GM18507 (cell line): ENCODE data around the gene C1QA.

Source experiments
- DNase-seq: peaks from one replicate; pipeline ENCODE4 v3.0.0; 2011; ENCODE audit warnings: low read depth; ENCODE audit not compliant: insufficient read length; ENCODE audit errors: extremely low spot score
- FAIRE-seq: peaks from 2 replicates; lab custom pipeline; 2011; peaks lifted over from hg19 to GRCh38; lab: Jason Lieb, UNC

C1QA gene

GRCh38 chr1:22609291-22609690, 27.1 kb upstream of the C1QA start:
- FAIRE-seq = no peak

GRCh38 chr1:22611530-22611947, 24.9 kb upstream of the C1QA start:
- no peak for DNase-seq
- no peak for FAIRE-seq

More at GRCh38 chr1:22609291-22609690, 27.1 kb upstream of the C1QA start:
- no peak for DNase-seq

DNA sequence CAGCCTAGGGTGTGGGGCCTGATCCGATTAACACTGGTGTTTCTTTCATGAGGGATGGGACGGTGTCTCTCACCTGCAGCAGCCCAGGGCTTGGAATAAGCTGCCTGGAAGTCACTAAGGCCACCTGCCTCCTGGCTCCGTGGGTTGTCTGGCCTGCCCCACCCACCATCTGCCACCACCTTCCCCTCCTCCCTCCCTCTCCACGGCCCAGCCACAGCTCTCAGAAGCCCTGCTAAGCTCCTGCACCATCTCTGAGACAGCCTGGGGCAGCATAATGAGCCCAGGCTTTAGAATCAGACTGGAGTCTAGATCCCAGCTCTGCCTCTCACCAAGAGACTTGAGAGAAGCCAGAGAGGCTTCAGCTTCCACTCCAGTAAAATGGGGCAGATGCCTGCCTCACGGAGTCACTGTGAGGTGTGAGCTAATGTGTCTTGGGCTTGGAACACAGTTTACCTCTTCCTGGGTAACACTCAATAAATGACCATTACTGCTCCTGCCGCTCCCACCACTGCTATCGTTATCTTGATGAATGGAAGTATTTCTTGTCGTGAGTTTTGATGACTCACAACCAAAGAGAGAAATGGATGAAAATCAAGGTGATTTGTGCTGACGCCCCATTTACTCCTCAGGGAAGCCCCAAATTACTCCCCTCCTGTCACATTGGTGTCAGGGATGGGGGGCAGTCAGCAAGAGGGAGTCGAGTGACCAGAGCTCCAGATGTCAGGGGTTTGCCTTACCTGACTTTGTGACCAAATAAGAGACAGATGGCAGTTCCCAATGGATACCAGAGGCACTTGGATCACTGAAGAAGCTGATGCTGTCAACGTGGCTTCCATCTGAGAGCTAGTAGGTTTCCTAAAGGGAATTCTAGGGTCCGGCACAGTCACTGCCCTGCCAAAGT, 23.5 kb upstream of the C1QA start:
- FAIRE-seq = no peak
- no peak for DNase-seq

- no peak for FAIRE-seq
- DNase-seq = no peak
These were observed 22.9 kb upstream of the C1QA start for GRCh38 chr1:22613572-22613918.

- DNase-seq (no peak), FAIRE-seq (no peak)
These were observed 22.5 kb upstream of the C1QA start for GRCh38 chr1:22613951-22614350.

DNA sequence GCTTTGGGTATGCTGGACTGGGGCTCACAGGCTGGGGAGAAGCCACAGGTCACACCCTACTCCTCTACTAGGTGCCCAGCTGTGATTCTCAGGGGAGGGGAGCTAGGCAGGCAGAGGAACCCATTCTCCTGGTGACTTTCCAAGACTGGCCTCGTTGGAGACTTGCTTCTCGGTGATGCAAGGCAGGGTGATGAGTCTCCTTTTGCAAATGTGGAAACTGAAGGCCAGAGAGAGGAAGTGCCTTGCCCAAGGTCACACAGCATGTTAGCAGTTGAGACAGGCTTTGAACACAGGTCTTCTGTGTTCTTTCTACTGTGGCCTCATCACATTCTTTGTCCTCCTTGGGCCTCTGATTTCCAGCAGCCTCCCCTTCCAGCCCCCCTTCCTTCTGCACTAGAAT, 20.5 kb upstream of the C1QA start:
- DNase-seq = no peak

GRCh38 chr1:22616571-22616970, 19.9 kb upstream of the C1QA start:
- no peak for DNase-seq
- no peak for FAIRE-seq

More for the DNA sequence above, 20.5 kb upstream of the C1QA start:
- FAIRE-seq = no peak

DNA sequence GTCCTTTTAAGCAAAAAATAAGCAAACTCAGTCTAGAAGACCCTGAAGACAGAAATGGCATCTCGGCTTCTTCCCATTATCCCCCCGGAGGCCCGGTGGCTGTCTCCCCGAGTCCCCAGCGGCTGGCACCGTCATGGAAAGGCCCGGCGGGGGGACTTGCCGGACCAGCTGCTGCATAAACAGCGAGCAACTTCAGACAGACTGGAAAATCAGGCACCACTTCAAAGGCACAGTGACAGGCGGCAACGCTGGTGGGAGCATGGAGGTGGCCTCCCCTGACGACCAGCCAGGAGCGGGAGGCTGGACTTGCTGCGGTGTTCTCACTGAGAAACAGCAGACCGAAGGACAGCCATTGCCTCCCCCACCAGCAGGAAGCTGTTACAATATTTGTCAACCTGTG, 18.4 kb upstream of the C1QA start:
- FAIRE-seq (no peak), DNase-seq (no peak)

DNA sequence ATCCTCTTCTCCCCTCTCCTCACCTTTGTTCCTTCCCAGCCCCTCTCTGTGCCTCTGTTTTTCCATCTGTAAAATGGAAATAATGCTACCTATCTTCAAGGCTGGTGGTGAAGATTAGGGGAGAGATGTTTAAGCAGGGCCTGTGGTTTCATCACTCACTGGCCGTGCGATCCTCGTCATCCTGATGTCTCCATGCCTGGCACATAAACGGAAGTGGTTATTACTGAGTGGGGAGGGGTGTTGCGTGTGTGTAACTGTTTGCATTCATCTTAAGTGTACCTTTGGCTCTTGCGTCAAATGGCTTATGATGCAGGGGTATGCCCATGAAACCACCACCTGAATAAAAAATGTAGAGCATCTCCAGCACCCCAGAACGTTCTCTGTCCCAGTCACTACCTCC, 17.2 kb upstream of the C1QA start:
- no peak for DNase-seq
- FAIRE-seq = no peak

- no peak for FAIRE-seq
- no peak for DNase-seq
These were observed 16.6 kb upstream of the C1QA start for GRCh38 chr1:22619798-22620197.

DNA sequence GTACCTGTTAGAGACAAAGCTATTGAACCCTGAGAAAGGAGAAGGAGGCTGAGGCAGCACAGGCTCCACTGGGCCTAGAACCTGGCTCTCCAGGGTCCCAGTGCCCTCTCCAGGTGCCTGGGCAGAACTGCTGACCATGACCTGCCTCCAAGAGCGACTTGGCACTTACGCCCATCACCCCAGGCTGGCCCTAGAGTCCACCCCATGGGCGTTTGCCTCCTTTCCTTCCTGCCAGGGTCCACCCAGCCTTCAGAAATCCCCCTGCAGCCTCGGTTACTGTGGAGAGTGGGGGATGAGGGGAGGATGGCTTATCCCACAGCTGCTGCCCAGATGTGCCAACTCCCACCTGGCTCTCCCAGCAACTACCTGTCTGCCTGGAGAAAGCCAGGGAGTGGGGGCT, 14.7 kb upstream of the C1QA start:
- no peak for FAIRE-seq
- no peak for DNase-seq

GRCh38 chr1:22625262-22625925, 11.0 kb upstream of the C1QA start:
- DNase-seq = no peak
- FAIRE-seq = no peak

DNA sequence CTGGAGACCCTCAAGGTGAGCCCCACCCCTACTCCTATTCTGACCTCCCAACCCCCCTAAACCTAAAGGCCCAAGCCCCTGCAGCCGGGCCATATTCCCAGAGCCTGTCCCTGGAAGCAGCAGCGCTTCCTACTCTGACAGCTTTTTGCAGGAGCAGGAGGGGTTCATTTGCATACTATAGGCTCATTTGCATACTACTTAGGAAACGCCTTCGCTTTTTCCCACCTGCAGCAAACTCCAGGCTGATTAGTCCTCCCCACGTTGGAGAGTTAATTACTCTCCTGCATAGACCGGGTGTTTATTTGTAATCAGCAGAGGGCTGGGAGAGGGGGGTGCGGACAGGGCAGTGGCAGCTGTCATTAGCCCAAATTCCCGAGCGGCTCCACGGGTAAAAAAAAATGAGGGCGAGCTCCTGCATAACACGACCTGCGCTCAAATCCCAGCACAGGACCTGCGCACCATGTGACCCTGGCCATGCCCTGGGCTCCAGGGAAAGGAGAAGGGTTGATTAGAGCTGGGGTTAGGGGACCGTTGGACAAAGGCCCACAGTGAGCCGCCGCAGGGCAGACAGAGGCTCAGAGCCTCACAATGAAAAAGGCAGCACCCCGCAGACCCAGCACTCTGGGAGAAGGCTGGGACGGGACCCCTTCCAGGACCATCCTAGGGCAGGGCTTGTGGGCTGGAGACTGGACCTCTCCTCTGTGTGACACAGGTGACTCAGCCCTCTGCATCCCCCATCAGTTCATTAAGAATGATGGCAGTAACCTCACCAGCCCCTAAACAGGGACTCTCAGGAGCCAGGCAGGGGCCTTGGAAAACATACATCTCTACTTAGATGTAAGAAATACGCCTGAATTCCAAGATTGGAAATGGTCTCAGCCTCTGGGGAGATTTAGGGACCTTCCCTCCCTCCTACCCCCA, 9.9 kb upstream of the C1QA start:
- no peak for DNase-seq
- FAIRE-seq = no peak

DNA sequence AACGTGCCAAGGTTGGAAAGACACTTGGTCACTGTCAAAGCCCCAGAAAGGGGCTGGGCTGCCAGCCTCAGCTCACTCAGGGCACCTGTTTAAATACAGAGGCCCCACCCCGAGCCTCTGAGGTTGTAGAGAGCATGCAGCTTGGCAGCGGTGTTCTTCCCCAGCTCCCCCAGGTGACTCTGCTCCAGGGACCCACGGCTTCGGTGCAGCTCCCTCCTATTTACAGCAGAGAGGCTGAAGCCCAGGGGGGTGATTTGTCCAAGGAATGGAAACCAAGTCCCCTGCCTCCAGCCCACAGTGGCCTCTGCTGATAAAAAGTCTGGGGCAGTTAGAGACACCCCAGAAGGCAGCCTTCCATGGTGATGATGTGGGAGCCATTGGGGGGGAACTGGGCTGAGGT, 9.1 kb upstream of the C1QA start:
- FAIRE-seq = no peak
- no peak for DNase-seq

- no peak for FAIRE-seq
- DNase-seq = no peak
These were observed 7.6 kb upstream of the C1QA start for GRCh38 chr1:22628698-22629444.

- DNase-seq (no peak), FAIRE-seq (no peak)
These were observed 6.5 kb upstream of the C1QA start for GRCh38 chr1:22629886-22630285.

DNA sequence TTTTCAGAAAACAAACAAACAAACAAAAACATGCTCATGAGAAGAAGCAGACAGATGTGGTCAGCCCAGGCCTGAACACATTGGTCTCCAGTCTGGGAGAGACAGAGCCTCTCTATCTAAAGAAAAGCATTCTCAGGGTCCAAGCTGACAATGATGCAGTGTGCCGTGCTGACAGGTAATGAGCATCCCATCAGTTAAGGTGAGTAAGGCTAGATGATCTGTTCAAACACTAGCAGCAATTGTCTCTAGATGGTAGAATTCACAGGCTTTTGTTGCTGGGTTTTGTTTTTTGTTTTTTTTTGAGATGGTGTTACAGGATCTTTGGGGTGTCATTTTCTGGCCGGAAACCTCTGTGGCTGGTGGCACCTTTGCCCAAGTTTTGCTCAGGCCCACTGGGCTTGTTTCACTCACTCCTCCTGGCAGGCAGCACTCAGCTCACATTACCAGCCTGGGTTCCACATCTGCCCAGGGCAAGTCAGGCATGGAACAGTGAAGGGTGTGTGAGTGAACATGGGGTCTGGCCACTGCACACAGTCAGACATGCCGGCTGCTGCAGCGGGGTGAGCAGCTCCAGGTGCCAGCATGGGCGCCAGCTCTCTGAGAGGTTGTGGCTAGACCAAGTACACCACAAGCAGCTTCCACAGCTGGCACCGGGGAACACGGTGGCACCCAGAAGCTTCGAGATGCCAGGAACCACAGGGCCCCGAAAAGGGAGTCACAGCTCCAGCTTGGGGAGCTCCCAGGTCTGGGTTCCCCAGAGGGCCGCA, 2.5 kb upstream of the C1QA start:
- FAIRE-seq (no peak), DNase-seq (no peak)

- DNase-seq (no peak), FAIRE-seq (no peak)
These were observed 992 bp upstream of the C1QA start for GRCh38 chr1:22635436-22635835.

DNA sequence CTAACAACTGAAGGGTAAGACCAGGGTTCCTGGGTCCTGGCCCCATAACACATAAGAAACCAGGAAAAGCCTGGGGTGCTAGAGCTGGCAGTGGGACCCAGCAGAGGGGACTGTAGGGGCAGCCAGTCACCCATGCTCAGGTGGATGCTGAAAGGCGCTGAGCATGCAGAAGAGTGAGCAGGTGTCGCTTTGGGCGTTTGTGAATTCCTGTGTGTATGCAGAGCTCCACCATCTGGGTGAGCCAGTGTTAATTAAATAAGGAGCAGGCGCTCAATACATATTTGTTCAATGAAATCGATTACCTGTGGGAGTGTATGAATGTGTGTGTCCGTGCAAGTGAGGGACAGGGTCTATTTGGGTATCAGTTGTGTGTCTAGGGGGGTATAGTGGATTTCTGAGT, 499 bp downstream of the C1QA start:
- DNase-seq = no peak
- no peak for FAIRE-seq
